Suprapubic skin (tissue), 4 donors: ENCODE results near the gene STRN4. TPM values are rescaled to one million over a fixed set of nuclear protein-coding genes. Genes with fewer than 3 reads are reported as not detected.

Experiments used
- DNase-seq, 2 donors: peaks; one replicate each; pipeline ENCODE4 v3.0.0-alpha.2; 2019; ENCODE audit warnings: low spot score in 2 of 2
- H3K27ac ChIP-seq: fragments of 200-600 bp; sonication (generic); one replicate; pipeline ENCODE4 v1.5.1; 2019
- H3K27me3 ChIP-seq: fragments of 200-600 bp; sonication (generic); one replicate; pipeline ENCODE4 v1.5.1; 2019
- H3K36me3 ChIP-seq: fragments of 200-600 bp; sonication (generic); one replicate; pipeline ENCODE4 v1.5.1; 2019
- H3K4me1 ChIP-seq: fragments of 200-600 bp; sonication (generic); one replicate; pipeline ENCODE4 v1.5.1; 2019
- H3K4me3 ChIP-seq: fragments of 200-600 bp; sonication (generic); one replicate; pipeline ENCODE4 v1.5.1; 2019; ENCODE audit warnings: mild to moderate bottlenecking
- H3K9me3 ChIP-seq: fragments of 200-600 bp; sonication (generic); one replicate; pipeline ENCODE4 v1.5.1; 2019
- EP300 ChIP-seq: sonication (generic); formaldehyde crosslinking; IDR thresholded peaks from one replicate; pipeline ENCODE4 v1.6.1; 2017; ENCODE audit warnings: antibody characterized with exemption
- POLR2A ChIP-seq, 2 donors: fragments of 450-650 bp; IDR thresholded peaks; one replicate each; pipeline ENCODE4 v1.6.1; 2017; ENCODE audit warnings: antibody characterized with exemption in 2 of 2, mild to moderate bottlenecking in 2 of 2, moderate library complexity in 2 of 2
- POLR2AphosphoS5 ChIP-seq, 3 donors: sonication (generic); formaldehyde crosslinking; IDR thresholded peaks; one replicate each; pipeline ENCODE4 v1.6.1; 2017; ENCODE audit warnings: antibody characterized with exemption in 3 of 3
- WGBS: methylation state at CpG from one replicate; pipeline ENCODE4 v1.1.5; 2018; 5-methylcytosine and 5-hydroxymethylcytosine counted together
- total RNA-seq, 4 donors: library from RNA; depleted of rRNA; stranded (reverse); fragments of >200 nt; gene quantifications; one replicate each; pipeline ENCODE4 v1.1.0, GENCODE V29; 2016
- TF ChIP-seq, protein P1 (sequence below), 2 donors: fragments of 200-600 bp in 1 of 2; fragments of 450-650 bp in 1 of 2; sonication (generic) in 1 of 2; IDR thresholded peaks; one replicate each; pipeline ENCODE4 v1.5.1; 2016 to 2019; ENCODE audit warnings: antibody characterized with exemption in 2 of 2, mild to moderate bottlenecking in 1 of 2, moderate library complexity in 1 of 2

STRN4 gene
- total RNA-seq, 4 donors from 2014 or later: 73.2 to 87.6 (median 81.1) TPM

DNA sequence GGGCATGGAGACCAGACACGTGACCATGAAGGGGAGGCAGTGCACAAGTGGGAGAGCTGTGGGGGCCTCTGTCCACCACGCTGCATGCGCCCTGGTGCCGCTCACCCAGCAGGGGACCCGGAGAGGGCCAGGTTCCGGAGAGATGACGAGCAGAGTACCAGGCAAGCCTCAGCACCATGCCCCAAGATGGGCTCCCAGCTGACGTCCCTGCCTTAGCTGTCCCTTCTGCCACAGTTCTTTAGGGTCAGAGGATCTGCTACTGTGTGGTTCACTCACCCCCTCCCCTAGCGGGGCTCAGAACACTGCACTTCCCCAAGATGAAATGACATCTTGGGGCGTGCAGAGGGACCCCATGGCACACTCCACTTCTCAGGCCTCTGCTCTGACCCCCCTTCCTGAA is 19.7 kb downstream of the STRN4 start:
- H3K27me3 ChIP-seq: no peaks in the 10 kb centered on the region
- H3K27ac ChIP-seq: no peak overlapping the region
- TF ChIP-seq POLR2A (IDR thresholded peaks at IDR 0.05) (no peak), POLR2AphosphoS5 (IDR thresholded peaks at IDR 0.05) (no peak)
- no peak overlapping the region for H3K4me3 ChIP-seq
- H3K9me3 ChIP-seq: no peaks in the 10 kb centered on the region
- 87% methylated on average over 9 of the region's 10 CpGs for WGBS
- H3K4me1 ChIP-seq: peaks cover 15% of the 10 kb centered on the region
- no peak for DNase-seq
- peaks cover 98% of the 10 kb centered on the region for H3K36me3 ChIP-seq

DNA sequence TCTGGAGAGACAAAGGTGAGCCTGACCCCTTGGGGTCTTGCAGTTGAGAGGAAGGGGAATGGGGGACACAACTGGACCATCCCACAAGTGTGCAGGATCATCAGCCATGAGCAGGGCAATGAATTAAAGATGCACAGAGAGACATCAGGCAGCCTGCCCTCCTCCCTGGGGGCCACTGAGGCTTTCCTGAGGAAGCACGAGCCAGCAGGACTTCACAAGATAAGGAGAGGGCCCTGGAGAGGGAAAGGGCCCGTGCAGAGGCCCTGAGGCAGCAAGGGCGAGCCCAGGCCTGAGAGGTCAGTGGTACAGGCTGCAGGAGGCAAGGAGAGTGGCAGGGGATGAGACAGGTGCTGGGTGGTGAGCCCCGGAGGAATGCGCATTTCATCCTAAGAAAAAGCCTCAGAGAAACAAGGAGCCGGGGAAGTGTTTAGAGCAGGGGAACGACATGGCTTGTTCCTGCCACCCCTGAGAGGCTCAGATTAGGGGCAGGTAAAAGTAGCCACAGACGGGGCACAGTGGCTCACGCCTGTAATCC is 20.3 kb downstream of the STRN4 start:
- no peak overlapping the region for H3K27ac ChIP-seq
- no peak for DNase-seq
- H3K4me1 ChIP-seq: peaks cover 8% of the 10 kb centered on the region
- no peaks in the 10 kb centered on the region for H3K9me3 ChIP-seq
- TF ChIP-seq POLR2A (IDR thresholded peaks at IDR 0.05): no peak
- no peak for TF ChIP-seq EP300
- TF ChIP-seq, protein P1, sequence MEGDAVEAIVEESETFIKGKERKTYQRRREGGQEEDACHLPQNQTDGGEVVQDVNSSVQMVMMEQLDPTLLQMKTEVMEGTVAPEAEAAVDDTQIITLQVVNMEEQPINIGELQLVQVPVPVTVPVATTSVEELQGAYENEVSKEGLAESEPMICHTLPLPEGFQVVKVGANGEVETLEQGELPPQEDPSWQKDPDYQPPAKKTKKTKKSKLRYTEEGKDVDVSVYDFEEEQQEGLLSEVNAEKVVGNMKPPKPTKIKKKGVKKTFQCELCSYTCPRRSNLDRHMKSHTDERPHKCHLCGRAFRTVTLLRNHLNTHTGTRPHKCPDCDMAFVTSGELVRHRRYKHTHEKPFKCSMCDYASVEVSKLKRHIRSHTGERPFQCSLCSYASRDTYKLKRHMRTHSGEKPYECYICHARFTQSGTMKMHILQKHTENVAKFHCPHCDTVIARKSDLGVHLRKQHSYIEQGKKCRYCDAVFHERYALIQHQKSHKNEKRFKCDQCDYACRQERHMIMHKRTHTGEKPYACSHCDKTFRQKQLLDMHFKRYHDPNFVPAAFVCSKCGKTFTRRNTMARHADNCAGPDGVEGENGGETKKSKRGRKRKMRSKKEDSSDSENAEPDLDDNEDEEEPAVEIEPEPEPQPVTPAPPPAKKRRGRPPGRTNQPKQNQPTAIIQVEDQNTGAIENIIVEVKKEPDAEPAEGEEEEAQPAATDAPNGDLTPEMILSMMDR (IDR thresholded peaks at IDR 0.05): no peak
- no peak for TF ChIP-seq POLR2AphosphoS5 (IDR thresholded peaks at IDR 0.05)
- H3K4me3 ChIP-seq: no peak overlapping the region
- no peaks in the 10 kb centered on the region for H3K27me3 ChIP-seq
- WGBS: 77% methylated on average over 9 of the region's 9 CpGs
- peaks cover 98% of the 10 kb centered on the region for H3K36me3 ChIP-seq

GRCh38 chr19:46725036-46725820 is 21.0 kb downstream of the STRN4 start:
- 93% methylated on average over 25 of the region's 26 CpGs for WGBS

GRCh38 chr19:46724468-46724867 is 21.8 kb downstream of the STRN4 start:
- Histone ChIP-seq H3K9me3 (no peaks in the 10 kb centered on the region), H3K27ac (no peak overlapping the region), H3K27me3 (no peaks in the 10 kb centered on the region), H3K36me3 (peaks cover 98% of the 10 kb centered on the region), H3K4me1 (peaks cover 6% of the 10 kb centered on the region), H3K4me3 (no peak overlapping the region)
- no peak for DNase-seq
- TF ChIP-seq EP300: no peak
- TF ChIP-seq, protein P1 (IDR thresholded peaks at IDR 0.05): no peak
- TF ChIP-seq POLR2A (IDR thresholded peaks at IDR 0.05): no peak
- no peak for TF ChIP-seq POLR2AphosphoS5 (IDR thresholded peaks at IDR 0.05)
- WGBS: 89% methylated on average over 20 of the region's 20 CpGs

More at GRCh38 chr19:46725036-46725820, 21.0 kb downstream of the STRN4 start:
- Histone ChIP-seq H3K36me3 (peaks cover 98% of the 10 kb centered on the region), H3K27ac (no peak overlapping the region), H3K4me1 (peaks cover 6% of the 10 kb centered on the region), H3K27me3 (no peaks in the 10 kb centered on the region), H3K9me3 (no peaks in the 10 kb centered on the region), H3K4me3 (no peak overlapping the region)
- no peak for DNase-seq
- TF ChIP-seq POLR2AphosphoS5 (IDR thresholded peaks at IDR 0.05) (no peak), POLR2A (IDR thresholded peaks at IDR 0.05) (no peak), EP300 (no peak)
- TF ChIP-seq, protein P1 (IDR thresholded peaks at IDR 0.05): no peak

DNA sequence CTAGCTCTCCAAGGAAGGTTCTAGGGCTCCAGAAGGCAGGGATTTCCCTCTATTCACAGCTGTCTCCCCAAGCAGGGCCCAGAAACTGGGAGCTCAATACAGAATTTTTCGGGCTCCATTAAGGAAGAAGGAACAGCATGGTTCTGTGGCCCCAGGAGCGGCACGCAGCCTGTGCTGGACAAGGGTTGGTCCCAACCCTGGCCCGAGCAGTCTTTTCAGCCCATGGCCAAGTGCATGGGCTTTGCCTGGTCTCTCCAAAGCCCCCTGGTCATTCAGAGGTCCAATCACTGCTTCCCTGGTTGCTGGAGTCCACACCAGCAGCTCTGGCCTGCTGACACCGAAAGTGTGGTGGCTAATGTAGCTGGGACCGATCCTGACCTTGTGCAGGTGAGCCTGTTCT is 22.8 kb downstream of the STRN4 start:
- Histone ChIP-seq H3K27ac (no peak overlapping the region), H3K27me3 (no peaks in the 10 kb centered on the region), H3K4me3 (no peak overlapping the region), H3K4me1 (peaks cover under 1% of the 10 kb centered on the region), H3K36me3 (peaks cover 89% of the 10 kb centered on the region), H3K9me3 (no peaks in the 10 kb centered on the region)
- TF ChIP-seq EP300 (no peak), POLR2A (IDR thresholded peaks at IDR 0.05) (no peak), POLR2AphosphoS5 (IDR thresholded peaks at IDR 0.05) (no peak)
- DNase-seq: no peak
- 100% methylated on average over 1 of the region's 6 CpGs for WGBS

GRCh38 chr19:46723023-46723461 is 23.2 kb downstream of the STRN4 start:
- no peak overlapping the region for H3K4me3 ChIP-seq
- 93% methylated on average over 6 of the region's 16 CpGs for WGBS
- no peak overlapping the region for H3K27ac ChIP-seq
- peaks cover 85% of the 10 kb centered on the region for H3K36me3 ChIP-seq
- H3K27me3 ChIP-seq: no peaks in the 10 kb centered on the region
- H3K4me1 ChIP-seq: peaks cover 5% of the 10 kb centered on the region
- no peaks in the 10 kb centered on the region for H3K9me3 ChIP-seq
- no peak for DNase-seq
- TF ChIP-seq POLR2A (IDR thresholded peaks at IDR 0.05): no peak
- TF ChIP-seq, protein P1 (IDR thresholded peaks at IDR 0.05): no peak
- TF ChIP-seq POLR2AphosphoS5 (IDR thresholded peaks at IDR 0.05): no peak
- TF ChIP-seq EP300: no peak
